KMS-11 (cell line): ENCODE measurements around the gene CLK3.

Source experiments
- H2AFZ ChIP-seq: fragments of 200-600 bp; sonication (generic); 2 replicates; pipeline ENCODE4 v1.6.1; 2016; ENCODE audit warnings: antibody characterized with exemption, mixed run types, low read depth
- H3K27ac ChIP-seq: fragments of 200-600 bp; sonication (generic); 2 replicates; pipeline ENCODE4 v1.6.1; 2016; ENCODE audit warnings: mild to moderate bottlenecking, mixed run types
- H3K27me3 ChIP-seq: fragments of 200-600 bp; sonication (generic); 2 replicates; pipeline ENCODE4 v1.6.1; 2017; ENCODE audit warnings: mild to moderate bottlenecking, low read depth, mixed run types, moderate library complexity; ENCODE audit not compliant: insufficient read depth
- H3K36me3 ChIP-seq: fragments of 200-600 bp; sonication (generic); 2 replicates; pipeline ENCODE4 v1.6.1; 2017; ENCODE audit warnings: mild to moderate bottlenecking, mixed run types; ENCODE audit not compliant: insufficient read depth
- H3K4me1 ChIP-seq: fragments of 200-600 bp; sonication (generic); 2 replicates; pipeline ENCODE4 v1.6.1; 2016; ENCODE audit warnings: mild to moderate bottlenecking, low read depth, mixed run types; ENCODE audit not compliant: poor library complexity, severe bottlenecking
- H3K4me2 ChIP-seq: fragments of 200-600 bp; sonication (generic); 2 replicates; pipeline ENCODE4 v1.7.0; 2016; ENCODE audit warnings: mild to moderate bottlenecking, mixed run types
- H3K4me3 ChIP-seq: fragments of 200-600 bp; sonication (generic); IDR thresholded peaks from 2 replicates; pipeline ENCODE4 v1.6.1; 2017; ENCODE audit warnings: low read depth, low read length, mixed read lengths; ENCODE audit not compliant: insufficient read depth
- H3K79me2 ChIP-seq: fragments of 200-600 bp; sonication (generic); 2 replicates; pipeline ENCODE4 v1.6.1; 2016; ENCODE audit warnings: low read depth, mixed run types; ENCODE audit not compliant: insufficient read depth
- H3K9ac ChIP-seq: fragments of 200-600 bp; sonication (generic); 2 replicates; pipeline ENCODE4 v1.6.1; 2016; ENCODE audit warnings: mild to moderate bottlenecking, mixed run types
- H4K20me1 ChIP-seq: fragments of 200-600 bp; sonication (generic); 2 replicates; pipeline ENCODE4 v1.6.1; 2016; ENCODE audit warnings: mild to moderate bottlenecking, mixed run types; ENCODE audit not compliant: insufficient read depth
- TF ChIP-seq, protein P1 (sequence below): fragments of 200-600 bp; sonication (generic); conservative IDR thresholded peaks from 2 replicates; pipeline ENCODE4 v1.6.1; 2017; ENCODE audit warnings: low read depth, mild to moderate bottlenecking, antibody characterized with exemption, low read length, moderate library complexity, mixed read lengths

The CLK3 gene

DNA sequence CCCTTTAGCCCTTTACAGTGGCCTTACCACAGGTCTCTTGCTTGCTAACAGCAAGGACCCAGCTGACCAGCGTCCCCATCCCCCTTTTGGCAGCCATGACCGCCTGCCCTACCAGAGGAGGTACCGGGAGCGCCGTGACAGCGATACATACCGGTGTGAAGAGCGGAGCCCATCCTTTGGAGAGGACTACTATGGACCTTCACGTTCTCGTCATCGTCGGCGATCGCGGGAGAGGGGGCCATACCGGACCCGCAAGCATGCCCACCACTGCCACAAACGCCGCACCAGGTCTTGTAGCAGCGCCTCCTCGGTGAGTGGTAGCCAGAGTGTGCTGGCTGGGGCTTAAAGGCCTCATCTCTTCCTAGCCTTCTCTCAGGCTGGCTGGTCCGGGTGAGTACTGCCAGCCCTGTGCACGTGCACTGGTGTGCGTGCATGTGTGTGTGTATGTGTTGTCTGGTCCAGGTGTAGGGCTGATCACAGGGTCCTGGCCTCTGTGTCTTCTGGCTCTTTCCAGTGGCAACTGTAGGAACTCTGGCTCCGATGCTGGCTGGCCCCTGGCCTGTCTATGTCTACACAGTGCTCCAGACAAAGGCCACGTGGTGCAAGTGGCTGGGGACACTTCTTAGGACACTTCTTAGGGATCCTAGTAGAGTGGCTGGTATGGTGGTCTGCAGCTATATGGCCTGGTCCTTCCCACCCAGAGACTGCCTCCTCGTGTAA, 4.4 kb downstream of the CLK3 start:
- Histone ChIP-seq H3K9ac (no peak overlapping the region), H3K36me3 (peaks cover 10% of the 10 kb centered on the region; the same call in 1 of the 2 replicates), H3K4me3 (no peak overlapping the region), H3K4me1 (peaks cover 33% of the 10 kb centered on the region), H2AFZ (no peak overlapping the region), H3K4me2 (no peak overlapping the region), H4K20me1 (0 out of 2 replicates have a peak, but pooled peaks cover 6% of the 10 kb centered on the region), H3K27ac (no peak overlapping the region), H3K79me2 (peaks cover 62% of the 10 kb centered on the region), H3K27me3 (no peaks in the 10 kb centered on the region)
- TF ChIP-seq, protein P1, sequence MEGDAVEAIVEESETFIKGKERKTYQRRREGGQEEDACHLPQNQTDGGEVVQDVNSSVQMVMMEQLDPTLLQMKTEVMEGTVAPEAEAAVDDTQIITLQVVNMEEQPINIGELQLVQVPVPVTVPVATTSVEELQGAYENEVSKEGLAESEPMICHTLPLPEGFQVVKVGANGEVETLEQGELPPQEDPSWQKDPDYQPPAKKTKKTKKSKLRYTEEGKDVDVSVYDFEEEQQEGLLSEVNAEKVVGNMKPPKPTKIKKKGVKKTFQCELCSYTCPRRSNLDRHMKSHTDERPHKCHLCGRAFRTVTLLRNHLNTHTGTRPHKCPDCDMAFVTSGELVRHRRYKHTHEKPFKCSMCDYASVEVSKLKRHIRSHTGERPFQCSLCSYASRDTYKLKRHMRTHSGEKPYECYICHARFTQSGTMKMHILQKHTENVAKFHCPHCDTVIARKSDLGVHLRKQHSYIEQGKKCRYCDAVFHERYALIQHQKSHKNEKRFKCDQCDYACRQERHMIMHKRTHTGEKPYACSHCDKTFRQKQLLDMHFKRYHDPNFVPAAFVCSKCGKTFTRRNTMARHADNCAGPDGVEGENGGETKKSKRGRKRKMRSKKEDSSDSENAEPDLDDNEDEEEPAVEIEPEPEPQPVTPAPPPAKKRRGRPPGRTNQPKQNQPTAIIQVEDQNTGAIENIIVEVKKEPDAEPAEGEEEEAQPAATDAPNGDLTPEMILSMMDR = no peak

DNA sequence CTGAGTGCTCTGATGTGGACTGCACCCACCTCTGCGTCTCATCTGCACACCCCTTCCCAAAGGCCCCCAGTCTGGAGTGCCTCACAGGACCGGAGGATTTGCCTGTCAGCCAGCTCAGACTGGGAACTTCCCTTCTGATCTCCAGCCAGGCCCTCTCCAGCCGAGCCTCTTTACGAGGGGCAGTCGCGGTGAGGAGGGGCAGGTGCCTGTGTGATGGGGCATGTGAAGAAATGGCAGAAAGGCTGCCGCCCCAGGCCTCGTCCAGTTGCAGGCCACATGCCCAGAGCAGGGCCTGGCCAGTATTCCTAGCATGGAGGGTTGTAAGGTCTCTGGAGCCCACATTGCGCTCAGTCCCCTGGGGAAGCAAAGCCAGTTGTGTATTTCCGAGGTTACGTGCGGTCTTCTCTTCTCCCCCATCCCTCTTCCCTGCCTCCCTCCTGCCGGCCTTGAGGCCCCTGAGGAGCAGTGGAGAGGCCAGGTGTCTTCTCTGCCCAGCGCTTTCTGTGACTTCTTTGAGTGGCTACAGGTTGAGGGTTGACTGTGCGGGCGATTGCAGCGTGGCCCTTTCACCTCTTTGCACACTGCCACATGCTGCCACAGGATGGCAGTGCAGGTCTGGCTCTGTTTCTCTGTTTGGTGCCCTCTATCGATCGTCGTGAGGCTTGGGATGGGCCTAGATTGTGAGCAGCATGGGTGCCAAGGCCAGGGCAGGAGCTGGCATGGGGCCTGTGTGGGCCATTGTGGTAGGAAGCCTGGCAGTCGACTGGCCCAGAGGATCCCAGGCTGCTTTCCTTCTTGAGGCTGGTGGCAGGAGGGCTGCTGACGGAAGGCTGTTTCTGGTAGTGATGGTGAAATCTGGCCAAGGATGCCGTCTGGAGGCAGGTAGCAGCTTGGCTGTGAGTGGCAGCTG, 5.3 kb downstream of the CLK3 start:
- H3K79me2 ChIP-seq = peaks cover 60% of the 10 kb centered on the region
- no peak overlapping the region for H3K4me3 ChIP-seq
- H3K4me1 ChIP-seq = peaks cover 41% of the 10 kb centered on the region
- no peaks in the 10 kb centered on the region for H3K27me3 ChIP-seq
- H3K27ac ChIP-seq = no peak overlapping the region
- H2AFZ ChIP-seq = no peak overlapping the region
- 0 out of 2 replicates have a peak, but pooled peaks cover 6% of the 10 kb centered on the region for H4K20me1 ChIP-seq
- H3K36me3 ChIP-seq = peaks cover 10% of the 10 kb centered on the region; the same call in 1 of the 2 replicates
- H3K4me2 ChIP-seq = no peak overlapping the region
- H3K9ac ChIP-seq = no peak overlapping the region
- TF ChIP-seq, protein P1 = peak; percentile 93

DNA sequence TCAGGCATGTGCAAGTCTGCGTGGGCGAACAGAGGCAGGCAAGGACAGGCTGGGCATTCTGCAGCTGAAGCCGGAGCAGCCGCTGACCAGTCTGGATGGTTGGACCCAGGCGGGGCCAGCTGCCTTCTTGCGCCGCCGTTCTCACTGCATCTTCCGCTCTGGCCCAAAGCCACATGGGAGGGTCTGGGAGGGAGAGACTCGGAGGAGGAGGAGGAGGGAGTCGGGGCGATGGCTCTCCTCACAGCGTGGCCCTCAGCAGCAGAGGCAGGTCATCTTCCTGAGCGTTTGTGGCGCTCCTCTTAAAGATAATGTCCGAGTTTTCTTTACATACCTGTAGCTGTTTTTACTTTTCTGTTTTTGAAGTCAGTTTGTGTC, 5.9 kb downstream of the CLK3 start:
- TF ChIP-seq, protein P1 = no peak
- no peak overlapping the region for H3K27ac ChIP-seq
- H3K9ac ChIP-seq = no peak overlapping the region
- no peak overlapping the region for H2AFZ ChIP-seq
- peaks cover 54% of the 10 kb centered on the region for H3K79me2 ChIP-seq
- H3K27me3 ChIP-seq = no peaks in the 10 kb centered on the region
- H3K36me3 ChIP-seq = peaks cover 10% of the 10 kb centered on the region; the same call in 1 of the 2 replicates
- H4K20me1 ChIP-seq = 0 out of 2 replicates have a peak, but pooled peaks cover 6% of the 10 kb centered on the region
- H3K4me1 ChIP-seq = peaks cover 48% of the 10 kb centered on the region
- H3K4me2 ChIP-seq = no peak overlapping the region
- H3K4me3 ChIP-seq = no peak overlapping the region

DNA sequence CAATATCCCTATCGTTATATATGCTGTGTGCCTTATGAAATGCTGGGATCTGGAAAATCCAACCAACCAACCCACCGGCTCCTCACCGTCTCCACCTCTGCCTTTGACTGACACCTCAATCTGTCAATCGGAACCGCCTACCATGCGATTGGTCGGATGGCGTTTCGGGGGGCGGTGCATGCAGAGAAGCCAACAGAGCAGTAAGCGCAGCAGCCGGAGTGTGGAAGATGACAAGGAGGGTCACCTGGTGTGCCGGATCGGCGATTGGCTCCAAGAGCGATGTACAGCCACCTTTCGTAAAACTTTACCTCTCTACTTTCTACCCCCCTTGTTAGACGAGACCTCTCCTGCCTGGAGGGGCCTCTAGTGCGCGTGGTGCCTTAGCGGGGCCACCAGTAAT, 6.3 kb downstream of the CLK3 start:
- Histone ChIP-seq H3K4me2 (no peak overlapping the region), H3K27ac (no peak overlapping the region), H3K79me2 (peaks cover 50% of the 10 kb centered on the region), H3K9ac (no peak overlapping the region), H3K27me3 (no peaks in the 10 kb centered on the region), H3K4me3 (no peak overlapping the region), H2AFZ (no peak overlapping the region), H4K20me1 (0 out of 2 replicates have a peak, but pooled peaks cover 2% of the 10 kb centered on the region), H3K4me1 (peaks cover 49% of the 10 kb centered on the region), H3K36me3 (peaks cover 10% of the 10 kb centered on the region; the same call in 1 of the 2 replicates)
- TF ChIP-seq, protein P1 = no peak
